HG02885 (cell line): ENCODE measurements around the gene CAP2.

ENCODE experiments used
- ATAC-seq: cut with Tn5 transposase; IDR thresholded peaks from one replicate; pipeline ENCODE4 v1.9.1; 2021; ENCODE audit warnings: mild to moderate bottlenecking; ENCODE audit not compliant: unreplicated experiment, poor library complexity

Gene CAP2

GRCh38 chr6:17470938-17471327, 77.5 kb downstream of the CAP2 start:
- ATAC-seq = no peak

- ATAC-seq = no peak
Measured at GRCh38 chr6:17472653-17473183, 79.3 kb downstream of the CAP2 start.

- ATAC-seq = no peak
Measured at GRCh38 chr6:17473554-17473953, 80.2 kb downstream of the CAP2 start.

GRCh38 chr6:17474289-17474688, 80.9 kb downstream of the CAP2 start:
- no peak for ATAC-seq

GRCh38 chr6:17475606-17476244, 82.3 kb downstream of the CAP2 start:
- no peak for ATAC-seq

- no peak for ATAC-seq
Measured at GRCh38 chr6:17476511-17476910, 83.1 kb downstream of the CAP2 start.

- ATAC-seq = no peak
Measured at GRCh38 chr6:17477356-17477755, 84.0 kb downstream of the CAP2 start.

GRCh38 chr6:17478223-17478907, 85.0 kb downstream of the CAP2 start:
- ATAC-seq = no peak

GRCh38 chr6:17478946-17479345, 85.6 kb downstream of the CAP2 start:
- ATAC-seq = no peak

- no peak for ATAC-seq
Measured at GRCh38 chr6:17480476-17480875, 87.1 kb downstream of the CAP2 start.

GRCh38 chr6:17482711-17483110, 89.3 kb downstream of the CAP2 start:
- no peak for ATAC-seq

GRCh38 chr6:17483391-17484016, 90.1 kb downstream of the CAP2 start:
- ATAC-seq = no peak

- ATAC-seq = no peak
Measured at GRCh38 chr6:17484201-17484849, 90.9 kb downstream of the CAP2 start.

- no peak for ATAC-seq
Measured at GRCh38 chr6:17485181-17485580, 91.8 kb downstream of the CAP2 start.

- no peak for ATAC-seq
Measured at GRCh38 chr6:17485946-17486345, 92.6 kb downstream of the CAP2 start.

- no peak for ATAC-seq
Measured at GRCh38 chr6:17486680-17487079, 93.3 kb downstream of the CAP2 start.

- no peak for ATAC-seq
Measured at GRCh38 chr6:17490724-17491123, 97.3 kb downstream of the CAP2 start.

- no peak for ATAC-seq
Measured at GRCh38 chr6:17491416-17492142, 98.2 kb downstream of the CAP2 start.

GRCh38 chr6:17492350-17492749, 99.0 kb downstream of the CAP2 start:
- no peak for ATAC-seq

- no peak for ATAC-seq
Measured at GRCh38 chr6:17493286-17493685, 99.9 kb downstream of the CAP2 start.
